Measurements from ENCODE around the gene PALD1.

PALD1 gene

GRCh38 chr10:70560511-70560941 lies 82.0 kb downstream of the PALD1 start:
- no peak for TF ChIP-seq ZFX (IDR thresholded peaks at IDR 0.05)
- TF ChIP-seq CTCF (conservative IDR thresholded peaks at IDR 0.05), result no peak
- no peak overlapping the region for H3K27ac ChIP-seq

GRCh38 chr10:70561070-70561469 lies 82.5 kb downstream of the PALD1 start:
- H3K27ac ChIP-seq, result no peak overlapping the region

GRCh38 chr10:70561558-70561957 lies 83.0 kb downstream of the PALD1 start:
- H3K27ac ChIP-seq, result no peak overlapping the region
- no peak for TF ChIP-seq CTCF (conservative IDR thresholded peaks at IDR 0.05)
- no peak for TF ChIP-seq ZFX (IDR thresholded peaks at IDR 0.05)

More at GRCh38 chr10:70561070-70561469, 82.5 kb downstream of the PALD1 start:
- no peak for TF ChIP-seq CTCF (conservative IDR thresholded peaks at IDR 0.05)
- TF ChIP-seq ZFX (IDR thresholded peaks at IDR 0.05), result no peak

- TF ChIP-seq ZFX (IDR thresholded peaks at IDR 0.05), result no peak
- TF ChIP-seq CTCF (conservative IDR thresholded peaks at IDR 0.05), result no peak
- H3K27ac ChIP-seq, result no peak overlapping the region
These were observed 83.6 kb downstream of the PALD1 start for GRCh38 chr10:70562036-70562755.

- TF ChIP-seq CTCF (conservative IDR thresholded peaks at IDR 0.05) (no peak), ZFX (IDR thresholded peaks at IDR 0.05) (no peak)
- H3K27ac ChIP-seq, result no peak overlapping the region
These were observed 84.7 kb downstream of the PALD1 start for GRCh38 chr10:70563230-70563629.

GRCh38 chr10:70564113-70564725 lies 85.7 kb downstream of the PALD1 start:
- TF ChIP-seq CTCF (conservative IDR thresholded peaks at IDR 0.05), result no peak
- TF ChIP-seq ZFX (IDR thresholded peaks at IDR 0.05), result no peak
- no peak overlapping the region for H3K27ac ChIP-seq

- no peak overlapping the region for H3K27ac ChIP-seq
These were observed 86.4 kb downstream of the PALD1 start for GRCh38 chr10:70564901-70565351.

More at GRCh38 chr10:70564901-70565351, 86.4 kb downstream of the PALD1 start:
- TF ChIP-seq CTCF (conservative IDR thresholded peaks at IDR 0.05), result no peak
- TF ChIP-seq ZFX (IDR thresholded peaks at IDR 0.05), result no peak
